Endometrial microvascular endothelial cells (primary cell): ENCODE results near the gene MRPS6. TPM values are rescaled to one million over a fixed set of nuclear protein-coding genes. Genes with fewer than 3 reads are reported as not detected.

Experiments
- in situ Hi-C: cut with HindIII; loops from 2 replicates; pipeline ENCODE4 v1.10.0; 2017; ENCODE audit warnings: low sequenced_read_pairs, low pct_unique_long_range_greater_than_20kb; ENCODE audit errors: inconsistent ontology term
- total RNA-seq: library from RNA; depleted of rRNA; stranded (reverse); fragments of >200 nt; gene quantifications from one replicate; pipeline ENCODE4 v1.2.3, GENCODE V29; 2015; ENCODE audit errors: inconsistent ontology term

The MRPS6 gene
- total RNA-seq, 1 donor from 2014 or later, result 17.5 TPM

- in situ Hi-C loops, result no loop called here
Measured at GRCh38 chr21:34092262-34092921, 19.0 kb downstream of the MRPS6 start.

- in situ Hi-C loops, result no loop called here
Measured at GRCh38 chr21:34093083-34093482, 19.7 kb downstream of the MRPS6 start.

- in situ Hi-C loops, result no loop called here
Measured at GRCh38 chr21:34094949-34095348, 21.6 kb downstream of the MRPS6 start.

- in situ Hi-C loops, result no loop called here
Measured at GRCh38 chr21:34097442-34097841, 24.1 kb downstream of the MRPS6 start.

GRCh38 chr21:34100337-34100736, 27.0 kb downstream of the MRPS6 start:
- in situ Hi-C loops, result no loop called here

GRCh38 chr21:34100790-34101189, 27.4 kb downstream of the MRPS6 start:
- in situ Hi-C loops, result no loop called here

- in situ Hi-C loops, result no loop called here
Measured at GRCh38 chr21:34105947-34106541, 32.7 kb downstream of the MRPS6 start.

- in situ Hi-C loops, result no loop called here
Measured at GRCh38 chr21:34107606-34108005, 34.2 kb downstream of the MRPS6 start.

- in situ Hi-C loops, result no loop called here
Measured at GRCh38 chr21:34109075-34109474, 35.7 kb downstream of the MRPS6 start.

GRCh38 chr21:34110594-34111202, 37.3 kb downstream of the MRPS6 start:
- in situ Hi-C loops, result no loop called here

- in situ Hi-C loops, result no loop called here
Measured at GRCh38 chr21:34112316-34113033, 39.1 kb downstream of the MRPS6 start.

GRCh38 chr21:34113842-34114241, 40.5 kb downstream of the MRPS6 start:
- in situ Hi-C loops, result no loop called here

- in situ Hi-C loops, result no loop called here
Measured at GRCh38 chr21:34115160-34115559, 41.8 kb downstream of the MRPS6 start.

- in situ Hi-C loops, result no loop called here
Measured at GRCh38 chr21:34116569-34116968, 43.2 kb downstream of the MRPS6 start.

- in situ Hi-C loops, result no loop called here
Measured at GRCh38 chr21:34120867-34121266, 47.5 kb downstream of the MRPS6 start.

GRCh38 chr21:34122047-34122446, 48.7 kb downstream of the MRPS6 start:
- in situ Hi-C loops, result no loop called here

GRCh38 chr21:34123609-34124008, 50.2 kb downstream of the MRPS6 start:
- in situ Hi-C loops, result no loop called here

GRCh38 chr21:34126269-34126668, 52.9 kb downstream of the MRPS6 start:
- in situ Hi-C loops, result no loop called here

- in situ Hi-C loops, result no loop called here
Measured at GRCh38 chr21:34126691-34127090, 53.3 kb downstream of the MRPS6 start.

GRCh38 chr21:34128124-34128523, 54.7 kb downstream of the MRPS6 start:
- in situ Hi-C loops, result no loop called here
